ENCODE data around the gene VDAC1.

Gene VDAC1

GRCh38 chr5:133967124-133967523 lies 37.7 kb downstream of the VDAC1 start:
- peaks cover 3% of the 10 kb centered on the region; the same call in 1 of the 2 replicates for H4K20me1 ChIP-seq (ENCODE audit: insufficient read depth, low read length)
- no peaks in the 10 kb centered on the region for H3K9me3 ChIP-seq (ENCODE audit: insufficient read depth, low read length, severe bottlenecking)
- H3K27me3 ChIP-seq (ENCODE audit: insufficient read depth, low read length, poor library complexity): no peaks in the 10 kb centered on the region
- DNase-seq (no peak), ATAC-seq (ENCODE audit: insufficient read depth, low read depth) (no peak)
- H3K9ac ChIP-seq (ENCODE audit: low read depth, low read length): peak overlapping the region; percentile 76
- peak overlapping the region; percentile 86 for H3K4me2 ChIP-seq (ENCODE audit: insufficient read depth, low read length)
- peak overlapping the region in 1 of 2 experiments; percentile 70; a peak in 3 of 4 replicates for H3K4me3 ChIP-seq (ENCODE audit: low read depth in 1 of 2, low read length in 2 of 2)
- H3K79me2 ChIP-seq (ENCODE audit: insufficient read depth, low read length): peaks cover 70% of the 10 kb centered on the region
- TF ChIP-seq CTCF (IDR thresholded peaks at IDR 0.05; ENCODE audit: borderline replicate concordance, extremely low read depth, low read length, poor library complexity, severe bottlenecking): no peak
- TF ChIP-seq EZH2 (IDR thresholded peaks at IDR 0.05; ENCODE audit: borderline replicate concordance, low read depth, low read length, severe bottlenecking): no peak
- no peak overlapping the region; the same call in 1 of the 2 replicates for H3K27ac ChIP-seq (ENCODE audit: low read length)
- no peak overlapping the region for H2AFZ ChIP-seq (ENCODE audit: low read depth, low read length)
- peaks cover 9% of the 10 kb centered on the region; the same call in 1 of the 2 replicates for H3K36me3 ChIP-seq (ENCODE audit: insufficient read depth, low read length)
- H3K4me1 ChIP-seq (ENCODE audit: insufficient read depth, low read length): peaks cover 38% of the 10 kb centered on the region

GRCh38 chr5:133966090-133966489 lies 38.7 kb downstream of the VDAC1 start:
- Histone ChIP-seq H3K9ac (ENCODE audit: low read depth, low read length) (no peak overlapping the region), H3K36me3 (ENCODE audit: insufficient read depth, low read length) (0 out of 2 replicates have a peak, but pooled peaks cover 4% of the 10 kb centered on the region), H3K27me3 (ENCODE audit: insufficient read depth, low read length, poor library complexity) (no peaks in the 10 kb centered on the region)

DNA sequence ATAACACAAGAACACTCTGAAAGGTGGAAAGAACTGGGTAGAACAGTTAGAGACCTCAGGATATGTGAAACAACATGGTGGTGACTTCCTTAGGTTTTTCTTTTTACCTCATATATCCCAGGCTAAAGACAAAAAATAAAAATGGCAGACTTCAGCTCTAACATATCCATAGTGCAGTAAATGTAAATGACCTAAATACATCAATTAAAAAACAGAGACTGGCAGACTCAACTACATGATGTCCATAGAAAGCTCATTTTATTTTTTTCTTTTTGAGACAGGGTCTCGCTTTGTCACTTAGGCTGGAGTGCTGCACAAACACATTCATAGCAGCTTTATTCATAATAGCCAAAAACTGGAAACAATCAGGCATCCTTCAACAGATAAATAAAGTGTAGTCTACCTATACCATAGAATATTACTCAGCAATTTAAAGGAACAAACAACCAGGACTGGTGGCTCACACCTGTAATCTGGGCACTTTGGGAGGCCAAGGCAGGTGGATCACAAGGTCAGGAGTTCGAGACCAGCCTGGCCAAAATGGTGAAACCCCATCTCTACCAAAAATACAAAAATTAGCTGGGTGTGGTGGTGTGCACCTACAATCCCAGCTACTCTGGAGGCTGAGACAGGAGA lies 41.2 kb downstream of the VDAC1 start:
- Histone ChIP-seq H3K36me3 (ENCODE audit: insufficient read depth, low read length) (peaks cover 19% of the 10 kb centered on the region), H3K4me3 (ENCODE audit: low read depth in 1 of 2, low read length in 2 of 2) (no peak overlapping the region), H3K79me2 (ENCODE audit: insufficient read depth, low read length) (peaks cover 81% of the 10 kb centered on the region), H3K4me1 (ENCODE audit: insufficient read depth, low read length) (peaks cover 24% of the 10 kb centered on the region), H2AFZ (ENCODE audit: low read depth, low read length) (no peak overlapping the region), H3K27me3 (ENCODE audit: insufficient read depth, low read length, poor library complexity) (no peaks in the 10 kb centered on the region), H3K4me2 (ENCODE audit: insufficient read depth, low read length) (no peak overlapping the region), H4K20me1 (ENCODE audit: insufficient read depth, low read length) (peaks cover 4% of the 10 kb centered on the region; the same call in 1 of the 2 replicates), H3K9ac (ENCODE audit: low read depth, low read length) (no peak overlapping the region), H3K9me3 (ENCODE audit: insufficient read depth, low read length, severe bottlenecking) (no peaks in the 10 kb centered on the region), H3K27ac (ENCODE audit: low read length) (no peak overlapping the region)
- no peak for TF ChIP-seq CTCF (IDR thresholded peaks at IDR 0.05; ENCODE audit: borderline replicate concordance, extremely low read depth, low read length, poor library complexity, severe bottlenecking)
- no peak for TF ChIP-seq EZH2 (IDR thresholded peaks at IDR 0.05; ENCODE audit: borderline replicate concordance, low read depth, low read length, severe bottlenecking)
- no peak for DNase-seq
- no peak for ATAC-seq (ENCODE audit: insufficient read depth, low read depth)

More at GRCh38 chr5:133966090-133966489, 38.7 kb downstream of the VDAC1 start:
- Histone ChIP-seq H2AFZ (ENCODE audit: low read depth, low read length) (no peak overlapping the region), H3K79me2 (ENCODE audit: insufficient read depth, low read length) (peaks cover 76% of the 10 kb centered on the region), H3K9me3 (ENCODE audit: insufficient read depth, low read length, severe bottlenecking) (no peaks in the 10 kb centered on the region), H4K20me1 (ENCODE audit: insufficient read depth, low read length) (peaks cover 4% of the 10 kb centered on the region; the same call in 1 of the 2 replicates), H3K27ac (ENCODE audit: low read length) (no peak overlapping the region), H3K4me3 (ENCODE audit: low read depth in 1 of 2, low read length in 2 of 2) (no peak overlapping the region), H3K4me1 (ENCODE audit: insufficient read depth, low read length) (peaks cover 38% of the 10 kb centered on the region), H3K4me2 (ENCODE audit: insufficient read depth, low read length) (no peak overlapping the region)
- DNase-seq: no peak
- ATAC-seq (ENCODE audit: insufficient read depth, low read depth): no peak
- TF ChIP-seq EZH2 (IDR thresholded peaks at IDR 0.05; ENCODE audit: borderline replicate concordance, low read depth, low read length, severe bottlenecking): no peak
- TF ChIP-seq CTCF (IDR thresholded peaks at IDR 0.05; ENCODE audit: borderline replicate concordance, extremely low read depth, low read length, poor library complexity, severe bottlenecking): no peak
